Measurements from ENCODE around the gene AP4E1.

- no peak for TF ChIP-seq CTCF (IDR thresholded peaks at IDR 0.05)
- no peak for TF ChIP-seq POLR2A (IDR thresholded peaks at IDR 0.05)
- no peak for TF ChIP-seq POLR2AphosphoS5 (IDR thresholded peaks at IDR 0.05)
Observed at GRCh38 chr15:50978580-50978979, 70.1 kb downstream of the AP4E1 start.
